ENCODE data around the gene TRPC6. TPM values are rescaled to one million over a fixed set of nuclear protein-coding genes. Genes with fewer than 3 reads are reported as not detected.

Gene TRPC6
- total RNA-seq (2022; extraction: Qiagen RNA extraction): 0.37 to 0.82 TPM (median 0.50 TPM) in 5 replicates

DNA sequence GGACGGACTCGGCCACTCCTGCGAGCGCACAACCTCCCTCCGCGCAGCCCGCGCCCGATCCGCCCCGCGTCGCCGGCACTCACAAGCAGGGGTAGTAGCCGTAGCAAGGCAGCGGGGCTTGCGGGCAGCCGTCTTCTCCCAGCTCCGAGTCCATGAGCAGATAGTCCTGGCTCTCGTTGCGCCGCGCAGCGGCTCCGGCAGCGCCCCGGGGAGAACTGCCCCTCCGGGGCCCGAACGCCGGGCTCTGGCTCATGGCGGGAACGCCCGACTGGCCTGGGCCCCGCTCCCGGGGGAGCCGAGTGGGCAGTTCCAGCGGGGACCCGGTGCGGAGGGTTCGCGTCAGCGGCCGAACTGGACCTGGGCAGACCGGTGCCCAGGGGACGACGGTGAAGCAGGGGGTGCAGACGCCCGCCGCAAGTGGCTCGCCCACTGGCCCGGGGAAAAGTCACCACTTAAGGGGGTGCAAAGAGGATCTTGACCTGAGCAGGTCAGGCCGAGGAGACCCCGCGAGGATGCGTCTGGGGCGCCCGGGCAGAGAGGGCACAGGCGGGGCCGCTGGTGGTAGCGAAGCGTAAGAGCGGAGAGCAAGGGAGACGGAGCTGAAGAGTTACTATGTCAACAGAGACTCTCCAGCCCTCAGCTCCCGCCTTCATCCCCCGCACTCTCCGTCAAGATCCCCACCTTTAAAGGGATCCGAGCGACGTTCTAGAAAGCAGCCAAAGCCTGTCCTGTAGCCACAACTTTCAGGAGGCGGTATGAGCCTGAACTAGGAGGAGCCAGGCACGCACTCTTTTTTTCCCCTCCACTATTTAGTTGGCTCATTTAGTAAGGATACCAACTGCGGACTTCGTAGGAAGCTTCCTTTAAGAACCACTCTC is at the start of gene TRPC6:
TRPC6 (minus strand) TSS at position 757 of the 878 bp plus-strand sequence; CDS start at position 253, 504 bp downstream.

